NCI-H146 treated with DMSO at 0.1 percent for 48 hours (cell line): ENCODE data around the gene TIMM21.

Source experiments
- DNase-seq: peaks from one replicate; lab custom pipeline; 2025; ENCODE audit not compliant: unreplicated experiment; lab: John Stamatoyannopoulos, UW

TIMM21 gene

GRCh38 chr18:74146756-74147155 lies 1.6 kb upstream of the TIMM21 start:
- no peak for DNase-seq

GRCh38 chr18:74147491-74147778 lies 888 bp upstream of the TIMM21 start:
- DNase-seq: no peak

DNA sequence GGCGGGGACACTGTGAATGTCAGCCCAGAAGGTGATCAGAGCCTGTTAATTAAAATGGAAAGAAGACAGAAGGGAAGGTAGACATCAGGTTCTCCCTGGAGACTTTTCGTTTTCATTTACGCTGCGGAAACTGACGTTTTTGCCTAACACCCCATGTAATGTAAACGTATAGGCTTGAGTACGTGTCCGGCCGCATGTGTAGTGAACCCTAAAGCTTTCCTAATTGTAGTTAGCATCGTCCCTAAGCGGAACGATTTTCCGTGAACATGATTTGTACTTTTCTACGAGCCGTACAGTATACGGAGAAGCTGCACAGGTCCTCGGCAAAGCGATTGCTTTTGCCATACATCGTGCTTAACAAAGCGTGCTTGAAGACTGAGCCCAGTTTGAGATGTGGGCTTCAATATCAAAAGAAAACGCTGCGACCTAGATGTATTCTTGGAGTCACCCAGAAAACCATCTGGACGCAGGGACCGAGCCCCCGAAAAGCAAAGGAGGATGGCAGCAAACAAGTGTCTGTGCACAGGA lies 284 bp downstream of the TIMM21 start:
- no peak for DNase-seq

DNA sequence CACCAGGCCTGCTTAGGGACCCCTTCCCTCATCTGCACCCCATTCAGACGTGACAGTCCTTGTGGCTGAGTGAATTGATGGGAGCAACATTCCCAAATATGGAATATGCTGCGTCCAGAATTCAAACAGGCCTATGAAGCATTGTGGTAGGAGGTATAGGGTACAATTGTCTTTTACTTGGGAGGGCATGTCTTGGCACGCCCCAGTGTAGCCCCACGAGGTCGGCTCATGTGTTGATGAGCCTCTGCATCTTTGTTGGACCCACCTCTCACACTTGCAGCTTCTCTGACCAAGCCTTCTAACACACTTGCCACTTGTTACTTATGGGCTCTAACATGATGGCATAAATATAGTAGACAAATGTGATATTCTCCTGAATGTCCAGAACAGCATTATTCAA lies 1.6 kb downstream of the TIMM21 start:
- DNase-seq: no peak

- no peak for DNase-seq
These were observed 3.9 kb downstream of the TIMM21 start for GRCh38 chr18:74152270-74152669.

GRCh38 chr18:74152857-74153256 lies 4.5 kb downstream of the TIMM21 start:
- no peak for DNase-seq

DNA sequence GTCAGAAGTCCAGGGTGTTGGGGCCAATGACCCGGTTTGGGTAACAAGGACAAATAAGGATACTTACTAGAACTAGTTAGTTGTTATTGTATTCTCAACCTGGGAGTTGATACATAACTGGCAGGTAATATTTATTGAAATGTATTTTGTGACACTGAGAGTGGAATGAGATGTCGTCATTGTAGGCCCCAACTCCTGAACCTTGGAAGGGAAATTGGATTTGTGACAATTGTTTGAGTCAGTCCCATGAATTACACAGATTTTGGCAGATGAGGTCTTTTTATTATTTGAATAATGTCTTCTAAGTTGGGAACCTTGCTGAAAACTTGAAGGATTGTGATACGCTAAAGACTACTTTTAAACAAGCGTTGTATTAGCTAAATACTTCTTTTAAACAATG lies 5.1 kb downstream of the TIMM21 start:
- no peak for DNase-seq

- DNase-seq: no peak
These were observed 5.5 kb downstream of the TIMM21 start for GRCh38 chr18:74153793-74154192.

DNA sequence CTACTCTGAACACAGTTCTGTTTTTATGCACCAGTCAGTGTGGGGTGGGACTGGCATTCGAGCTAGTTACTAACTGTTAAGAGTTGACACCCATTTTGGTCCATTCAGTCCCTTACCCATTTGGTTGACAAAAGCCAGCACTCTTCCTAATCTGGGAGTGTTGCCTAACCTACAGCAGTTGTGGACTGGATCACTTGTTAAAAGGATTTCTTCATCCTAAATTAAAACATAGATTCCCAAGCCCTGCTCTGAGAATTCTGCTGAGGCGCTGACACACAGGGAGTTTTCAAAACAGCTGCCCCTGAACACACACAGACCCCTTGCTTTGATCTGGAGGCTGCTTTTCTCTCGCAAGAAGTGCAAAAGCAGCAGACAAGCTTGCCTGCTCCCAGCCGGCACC lies 6.4 kb downstream of the TIMM21 start:
- no peak for DNase-seq

- no peak for DNase-seq
These were observed 7.0 kb downstream of the TIMM21 start for GRCh38 chr18:74155276-74155675.

GRCh38 chr18:74163019-74163660 lies 14.8 kb downstream of the TIMM21 start:
- no peak for DNase-seq

- DNase-seq: no peak
These were observed 18.1 kb downstream of the TIMM21 start for GRCh38 chr18:74166386-74166785.

- no peak for DNase-seq
These were observed 23.7 kb downstream of the TIMM21 start for GRCh38 chr18:74171910-74172606.

DNA sequence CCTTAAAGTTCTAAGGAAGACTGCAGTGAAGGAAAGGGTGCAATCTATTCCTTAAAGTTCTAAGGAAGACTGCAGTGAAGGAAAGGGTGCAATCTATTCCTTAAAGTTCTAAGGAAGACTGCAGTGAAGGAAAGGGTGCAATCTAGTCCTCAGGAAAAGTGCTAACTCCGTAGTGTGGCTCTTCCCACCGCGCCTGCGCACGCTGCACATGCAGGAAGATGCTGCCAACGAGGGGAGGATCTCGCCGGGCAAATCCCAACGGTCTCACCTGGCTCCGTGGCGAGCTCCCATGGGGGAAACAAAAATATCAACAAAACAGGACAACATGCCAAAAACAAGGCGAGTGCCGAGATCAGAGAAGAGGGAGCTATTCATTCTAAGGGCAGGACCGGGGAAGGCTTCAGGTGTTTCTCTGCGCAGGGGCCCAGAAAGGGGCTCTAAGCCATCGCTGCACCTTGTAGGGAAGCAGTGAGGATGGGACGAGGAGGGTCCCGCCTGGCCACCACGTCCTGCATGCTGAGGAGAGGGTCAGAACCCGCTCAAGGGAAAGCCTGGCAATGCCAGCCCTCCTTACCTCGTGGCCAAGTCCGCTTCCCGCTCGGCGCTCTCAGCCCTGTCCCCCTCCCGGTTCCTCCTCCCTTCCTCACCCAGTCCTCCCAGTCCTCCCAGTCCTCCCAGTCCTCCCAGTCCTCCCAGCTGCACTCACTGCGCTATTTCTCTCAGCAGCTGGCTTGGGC lies 24.5 kb downstream of the TIMM21 start:
- DNase-seq: peak; percentile 17

- DNase-seq: no peak
These were observed 25.1 kb downstream of the TIMM21 start for GRCh38 chr18:74173434-74173750.

DNA sequence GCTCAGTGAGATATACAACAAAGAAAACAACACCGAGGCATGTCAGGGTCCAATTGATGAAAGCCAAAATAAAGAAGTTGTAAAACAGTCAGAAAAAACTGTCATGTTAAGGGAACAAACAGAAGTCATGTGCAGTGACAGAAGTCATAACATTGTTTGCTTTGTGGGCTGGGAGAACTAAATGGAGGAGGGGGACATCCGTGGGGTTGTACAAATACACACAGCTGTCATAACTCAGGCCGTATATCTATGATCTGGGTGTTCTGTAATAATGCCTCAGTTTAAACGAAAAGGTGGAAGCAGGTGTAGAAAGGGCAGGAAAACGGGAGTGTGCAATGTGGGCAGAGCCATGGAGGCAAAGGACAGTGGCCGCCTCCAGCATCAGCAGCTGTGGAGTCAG lies 27.3 kb downstream of the TIMM21 start:
- DNase-seq: peak; percentile 85

- DNase-seq: no peak
These were observed 30.6 kb downstream of the TIMM21 start for GRCh38 chr18:74178884-74179283.

GRCh38 chr18:74179623-74180199 lies 31.4 kb downstream of the TIMM21 start:
- no peak for DNase-seq

- no peak for DNase-seq
These were observed 34.0 kb downstream of the TIMM21 start for GRCh38 chr18:74182335-74182734.

GRCh38 chr18:74183130-74183529 lies 34.8 kb downstream of the TIMM21 start:
- peak; percentile 87 for DNase-seq

DNA sequence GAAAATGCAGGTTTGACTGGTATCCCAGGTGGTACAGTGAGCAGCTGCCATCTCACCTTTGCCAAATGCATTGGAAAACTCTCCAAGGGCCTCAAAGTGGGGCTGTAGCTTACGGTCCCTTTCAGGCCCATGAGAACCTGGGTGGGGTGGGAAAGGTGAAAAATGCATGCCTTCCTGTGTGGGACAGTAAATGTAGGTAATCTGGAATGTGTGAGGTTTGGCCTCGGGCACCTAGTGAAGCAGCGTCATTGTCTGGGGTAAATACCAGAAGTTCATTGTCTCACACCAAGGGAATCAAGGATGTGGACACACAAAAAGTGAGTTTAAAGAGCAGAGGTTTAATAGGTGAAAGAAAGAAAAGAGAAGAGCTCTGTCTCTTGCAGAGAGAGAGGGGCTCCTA lies 36.6 kb downstream of the TIMM21 start:
- no peak for DNase-seq

DNA sequence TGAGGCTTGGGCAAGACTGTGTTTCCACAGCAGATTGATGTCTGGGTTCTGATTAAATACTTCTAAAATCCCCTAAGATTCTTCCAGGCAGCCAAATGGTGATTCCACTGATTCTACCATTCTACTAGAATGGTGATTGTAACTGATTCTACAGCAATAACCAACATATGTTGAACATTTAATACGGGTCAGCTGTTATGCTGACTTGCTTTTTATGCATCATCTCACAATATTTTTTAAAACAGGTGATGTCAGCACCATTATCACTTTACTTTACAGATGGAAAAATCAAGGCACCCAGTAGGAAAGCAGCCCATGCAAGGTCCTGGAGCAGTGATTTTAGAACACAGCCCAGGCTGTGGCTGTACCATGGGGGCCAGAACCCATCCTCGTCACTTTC lies 37.5 kb downstream of the TIMM21 start:
- DNase-seq: no peak
